ENCODE results near the gene PPP1R12A. TPM values are rescaled to one million over a fixed set of nuclear protein-coding genes. Genes with fewer than 3 reads are reported as not detected.
"Not testable (repeated sequence)": the region's sequence is repeated elsewhere in the genome, so short reads cannot be mapped to it uniquely, and the experiment has no call there.

Gene PPP1R12A
- 10 to 100 TPM; 55.4 to 61.9 TPM for total RNA-seq
- long read RNA-seq, partial matches to known transcripts: 21 of 64 reads
- long read RNA-seq, other reads (novel, unspliced or antisense): 41 of 64 reads

GRCh38 chr12:79935021-79935623 lies at the start of gene PPP1R12A:
Gene PPP1R12A (minus strand): TSS chr12:79935097. CDS start chr12:79934931, 166 bp downstream.
- DNase-seq (peak; percentile 98), ATAC-seq (peak; percentile 97 to 98)
- intact Hi-C loops (cut with DNase I): loop anchor here in 1 of 2 donors (2.0 to 10.0 kb wide), 2 partner anchors 160 to 252 kb away; no protein-coding TSS in a partner anchor

- intact Hi-C loops (cut with DNase I): no loop called here
- peak; percentile 30 to 95 for ATAC-seq
- no peak for DNase-seq
Measured at GRCh38 chr12:79983986-79984620, 49.2 kb upstream of the PPP1R12A start.

DNA sequence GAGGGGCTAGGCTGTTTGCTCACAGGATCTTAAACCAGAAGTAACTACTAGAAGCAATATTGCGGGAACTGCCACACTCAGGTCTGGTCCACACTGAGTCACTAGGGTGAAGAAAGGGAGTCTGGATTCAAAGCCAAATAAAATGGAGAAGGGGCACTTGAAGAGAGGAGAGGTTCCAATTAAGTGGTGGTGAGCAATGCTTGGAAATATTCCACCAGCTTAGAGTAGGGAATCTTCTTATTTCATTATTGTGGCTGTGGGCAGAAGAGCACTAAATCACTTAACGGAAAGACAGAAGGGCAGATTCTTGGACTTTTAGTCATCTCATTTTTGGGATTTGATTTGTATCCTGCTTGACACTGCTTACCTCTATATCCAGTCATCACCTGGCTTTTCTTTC lies 48.6 kb upstream of the PPP1R12A start:
- intact Hi-C loops (cut with DNase I): no loop called here
- peak in 1 of 2 donors; percentile 73 for ATAC-seq
- no peak for DNase-seq

DNA sequence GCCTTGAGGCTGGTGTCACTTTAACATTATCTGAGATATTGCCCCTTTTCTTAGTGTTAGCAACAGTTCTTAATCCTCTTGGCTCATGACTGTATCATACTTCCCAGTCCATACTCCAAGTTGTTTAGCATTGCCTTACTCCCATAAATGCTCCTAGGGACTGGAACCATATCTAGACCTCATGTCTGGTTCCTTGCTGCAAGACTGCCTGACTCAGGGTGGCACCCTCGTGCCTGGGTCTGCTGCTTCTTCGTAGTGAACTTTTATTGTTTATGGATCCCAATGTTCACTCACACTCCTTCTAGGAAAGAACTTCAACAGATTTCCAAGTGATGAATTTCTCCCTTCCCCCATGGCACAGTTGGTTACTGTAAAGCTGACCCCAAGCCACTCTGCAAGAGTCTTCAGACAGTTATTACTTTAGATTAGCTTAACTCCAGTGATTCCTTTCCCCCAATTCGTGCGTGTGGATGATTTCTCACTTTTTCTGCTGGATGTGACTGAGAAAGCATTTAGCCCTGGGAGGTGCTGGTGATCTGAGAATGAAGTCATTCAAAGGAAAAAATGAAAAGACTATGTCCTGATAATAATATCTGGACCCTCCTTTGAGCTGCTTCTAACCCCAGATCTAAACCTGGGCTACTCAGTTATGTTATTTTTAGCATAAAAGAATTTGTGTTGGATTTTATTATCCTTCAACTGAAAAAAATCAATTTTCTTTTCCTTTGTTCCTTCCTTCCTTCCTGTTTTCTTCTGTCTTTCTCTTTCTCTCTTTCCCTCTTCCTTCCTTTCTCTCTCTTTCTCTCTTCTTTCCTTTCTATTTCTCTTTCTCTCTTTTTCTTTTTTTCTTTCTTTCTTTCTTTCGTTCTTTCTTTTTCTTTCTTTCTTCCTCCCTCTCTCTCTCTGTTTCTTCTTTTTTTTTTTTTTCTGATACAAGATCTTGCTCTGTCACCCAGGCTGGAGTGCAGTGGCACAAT lies 47.5 kb upstream of the PPP1R12A start:
- intact Hi-C loops (cut with DNase I): no loop called here
- DNase-seq: no peak
- ATAC-seq: no peak

DNA sequence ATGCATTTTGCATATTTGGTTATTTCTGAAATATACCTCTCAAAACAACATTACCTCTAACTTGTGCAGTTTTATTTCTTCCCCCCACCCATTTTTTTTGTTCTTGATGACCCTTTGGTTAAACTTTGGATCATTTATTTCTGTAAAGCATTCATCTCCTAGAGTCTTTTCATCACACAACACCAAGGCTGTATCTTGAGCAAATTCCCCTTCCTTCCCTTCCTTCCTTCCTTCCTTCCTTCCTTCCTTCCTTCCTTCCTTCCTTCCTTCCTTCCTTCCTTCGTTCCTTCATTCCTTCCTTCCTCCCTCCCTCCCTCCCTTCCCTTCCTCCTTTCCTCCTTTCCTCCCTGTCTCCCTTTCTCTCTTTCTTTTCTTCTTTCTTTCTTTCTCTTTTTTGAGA lies 43.8 kb upstream of the PPP1R12A start:
- DNase-seq (no peak), ATAC-seq (no peak)
- intact Hi-C loops (cut with DNase I): no loop called here

DNA sequence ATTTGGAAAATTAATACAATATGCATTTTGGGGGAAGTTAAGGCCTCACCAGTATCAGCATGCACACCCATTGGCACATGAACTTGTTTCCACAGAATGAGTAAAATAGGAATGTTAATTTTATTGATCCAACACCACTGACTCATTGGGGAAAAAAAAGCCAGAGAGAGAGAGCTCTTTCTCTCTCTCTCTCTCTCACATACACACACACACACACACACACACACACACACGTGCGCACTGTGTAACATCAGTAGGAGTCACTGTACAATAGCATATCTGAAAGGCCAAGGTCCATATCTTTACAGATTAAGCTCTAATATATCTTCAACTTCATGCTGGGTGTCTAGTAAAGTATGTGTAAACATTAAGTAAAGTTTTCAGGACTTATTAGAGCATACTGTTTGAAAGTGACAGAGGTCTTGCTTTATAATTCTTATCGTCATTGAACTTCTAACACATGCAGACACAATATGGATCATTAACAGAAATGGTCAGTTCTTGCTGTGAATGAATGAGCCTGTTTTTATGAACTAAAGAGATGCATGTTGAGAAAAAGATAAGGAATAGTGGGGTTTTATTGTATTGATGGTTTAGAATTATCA lies 43.1 kb upstream of the PPP1R12A start:
- intact Hi-C loops (cut with DNase I); ATAC-seq; DNase-seq: not testable (repeated sequence)

GRCh38 chr12:79975143-79975542 lies 40.2 kb upstream of the PPP1R12A start:
- DNase-seq (no peak), ATAC-seq (no peak)
- intact Hi-C loops (cut with DNase I): no loop called here

GRCh38 chr12:79973801-79974200 lies 38.9 kb upstream of the PPP1R12A start:
- DNase-seq (no peak), ATAC-seq (no peak)

GRCh38 chr12:79964100-79964627 lies 29.3 kb upstream of the PPP1R12A start:
- intact Hi-C loops (cut with DNase I): no loop called here
- DNase-seq: no peak
- no peak for ATAC-seq

More at GRCh38 chr12:79973801-79974200, 38.9 kb upstream of the PPP1R12A start:
- intact Hi-C loops (cut with DNase I): no loop called here

DNA sequence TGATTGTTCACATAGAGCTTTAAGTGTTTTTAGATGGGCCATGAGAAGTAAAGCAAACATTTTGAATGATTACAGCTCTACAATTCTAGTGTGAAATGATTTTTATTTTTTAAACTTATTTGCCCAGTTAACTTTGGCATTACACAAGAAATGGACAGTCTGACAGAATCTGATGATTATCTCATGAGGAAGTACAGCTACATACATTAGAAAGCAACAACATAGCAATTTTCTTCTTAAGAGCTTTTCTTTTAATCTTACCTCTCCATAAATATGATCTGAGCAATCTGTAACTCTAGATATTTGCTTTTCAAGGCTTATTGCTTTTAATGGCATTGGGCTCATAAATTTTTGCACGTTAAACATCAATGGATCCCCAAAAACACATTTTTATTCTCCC lies 26.5 kb upstream of the PPP1R12A start:
- ATAC-seq (no peak), DNase-seq (no peak)
- intact Hi-C loops (cut with DNase I): no loop called here

DNA sequence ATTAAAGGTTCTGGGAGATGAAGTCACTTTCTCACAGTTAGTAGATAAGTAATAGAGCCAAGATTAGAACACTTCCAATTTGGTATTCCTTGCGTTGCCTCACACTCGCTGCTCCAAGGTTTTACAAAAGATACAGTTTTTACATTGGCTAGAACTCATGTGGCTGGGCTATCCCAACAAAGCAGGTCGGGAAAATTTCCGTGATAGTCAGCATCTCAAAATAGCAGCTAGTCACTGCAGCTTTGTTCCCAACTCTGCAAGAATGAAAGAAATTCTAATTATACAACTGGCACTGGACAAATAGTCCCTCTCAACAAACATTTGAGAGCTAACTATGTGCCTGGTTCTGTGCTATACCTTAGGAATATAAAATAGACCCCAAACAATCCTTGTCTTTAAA lies 24.6 kb upstream of the PPP1R12A start:
- DNase-seq (no peak), ATAC-seq (peak in 1 of 2 donors; percentile 64)
- intact Hi-C loops (cut with DNase I): no loop called here

- DNase-seq (no peak), ATAC-seq (no peak)
- intact Hi-C loops (cut with DNase I): no loop called here
Measured at GRCh38 chr12:79956896-79957295, 22.0 kb upstream of the PPP1R12A start.

- DNase-seq: no peak
- intact Hi-C loops (cut with DNase I): no loop called here
- ATAC-seq: no peak
Measured at GRCh38 chr12:79955561-79955960, 20.7 kb upstream of the PPP1R12A start.

- DNase-seq (no peak), ATAC-seq (no peak)
- intact Hi-C loops (cut with DNase I): no loop called here
Measured at GRCh38 chr12:79954037-79954610, 19.2 kb upstream of the PPP1R12A start.

DNA sequence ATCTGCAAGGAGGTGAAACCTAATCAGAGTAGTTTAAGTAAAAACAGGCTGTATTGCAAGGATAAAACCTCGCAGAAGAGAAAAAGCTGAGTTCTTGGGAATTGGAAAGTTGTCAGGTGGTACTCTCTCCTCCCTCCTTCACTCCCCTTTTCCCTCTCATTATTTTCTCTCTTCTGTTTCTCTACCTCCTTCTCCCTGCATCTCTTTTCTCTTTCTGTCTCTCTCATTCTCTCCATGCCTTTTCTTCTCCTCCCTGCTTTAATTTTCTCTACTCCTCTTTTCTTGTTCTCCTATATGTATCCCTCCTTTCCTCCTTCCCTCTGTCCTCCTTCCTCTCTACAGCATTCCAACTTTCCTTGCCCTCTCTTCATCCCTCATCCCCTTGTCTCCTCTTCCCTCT lies 14.2 kb upstream of the PPP1R12A start:
- intact Hi-C loops (cut with DNase I): no loop called here
- no peak for ATAC-seq
- no peak for DNase-seq

DNA sequence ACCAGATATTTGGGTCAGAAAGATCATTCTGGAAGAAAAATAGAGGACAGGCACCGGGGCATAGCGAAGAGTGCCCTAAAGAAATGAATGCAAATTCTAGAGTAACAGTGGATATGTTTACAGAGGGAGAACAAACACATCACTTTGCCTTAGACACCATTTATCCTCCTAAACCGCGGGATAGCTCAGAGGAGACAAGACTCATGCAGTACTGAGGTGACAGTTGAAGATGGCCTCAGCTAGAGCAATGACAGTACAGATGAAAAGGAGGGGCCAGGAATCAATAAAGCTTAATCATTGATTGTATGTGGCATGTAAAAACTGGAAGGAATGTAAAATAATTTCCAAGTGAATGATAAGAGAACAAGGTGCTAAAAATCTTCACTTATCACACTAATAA lies 10.5 kb upstream of the PPP1R12A start:
- ATAC-seq (no peak), DNase-seq (no peak)
- intact Hi-C loops (cut with DNase I): no loop called here

- ATAC-seq (no peak), DNase-seq (no peak)
- intact Hi-C loops (cut with DNase I): no loop called here
Measured at GRCh38 chr12:79944565-79944964, 9.7 kb upstream of the PPP1R12A start.

DNA sequence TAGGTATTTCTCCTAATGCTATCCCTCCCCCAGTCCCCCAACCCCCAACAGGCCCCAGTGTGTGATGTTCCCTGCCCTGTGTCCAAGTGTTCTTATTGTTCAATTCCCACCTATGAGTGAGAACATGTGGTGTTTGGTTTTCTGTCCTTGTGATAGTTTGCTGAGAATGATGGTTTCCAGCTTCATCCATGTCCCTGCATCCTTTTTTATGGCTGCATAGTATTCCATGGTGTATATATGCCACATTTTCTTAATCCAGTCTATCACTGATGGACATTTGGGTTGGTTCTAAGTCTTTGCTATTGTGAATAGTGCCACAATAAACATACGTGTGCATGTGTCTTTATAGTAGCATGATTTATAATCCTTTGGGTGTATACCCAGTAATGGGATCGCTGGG lies 7.9 kb upstream of the PPP1R12A start:
- DNase-seq; ATAC-seq; intact Hi-C loops (cut with DNase I): not testable (repeated sequence)
